HepG2 (cell line): ENCODE data around the gene SGTB. TPM values are rescaled to one million over a fixed set of nuclear protein-coding genes. Genes with fewer than 3 reads are reported as not detected.

Source experiments
- ATAC-seq: fragments of 200-7000 bp; cut with Tn5 transposase; 3 replicates; pipeline ENCODE4 v1.9.1; 2020; ENCODE audit warnings: mild to moderate bottlenecking, moderate library complexity
- BruUV-seq: library from RNA; stranded (reverse); fragments of 400-500 nt; replicated peaks from 2 replicates; lab custom pipeline; 2021; lab: Mats Ljungman, UMichigan
- CTCF ChIA-PET: fragments of 300-600 bp; formaldehyde crosslinking; extraction: SDS; loops from one replicate; lab custom pipeline; 2021; ENCODE audit warnings: low total read pairs, inconsistent platforms, low intra/inter-chr PET ratio; lab: Yijun Ruan, JAX
- POLR2A ChIA-PET: fragments of 350-600 bp; sonication (Branson Sonifier 250); formaldehyde crosslinking; loops from one replicate; lab custom pipeline; 2020; ENCODE audit warnings: antibody characterized with exemption, inconsistent platforms; lab: Yijun Ruan, JAX
- DNase-seq: peaks from one replicate; pipeline ENCODE4 v3.0.0-alpha.2; 2015; ENCODE audit warnings: low spot score
- FAIRE-seq: peaks from 3 replicates; lab custom pipeline; 2011; peaks lifted over from hg19 to GRCh38; lab: Jason Lieb, UNC
- H2AFZ ChIP-seq: one replicate; pipeline ENCODE4 v1.6.1; 2011; ENCODE audit warnings: low read length, inconsistent platforms
- H3K27ac ChIP-seq: fragments of 300-600 bp; 3 replicates; pipeline ENCODE4 v1.8.0; 2011; ENCODE audit warnings: mixed run types, mild to moderate bottlenecking, mixed read lengths, low read length, inconsistent platforms; ENCODE audit not compliant: insufficient read depth; ENCODE audit errors: extremely low read length
- H3K27me3 ChIP-seq, 2 experiments: fragments of 200-600 bp in 1 of 2; 2 replicates in 1 of 2; 3 replicates in 1 of 2; pipeline versions ENCODE4 v1.6.0 to v1.8.0; 2011; ENCODE audit warnings: low read length in 2 of 2, mild to moderate bottlenecking in 2 of 2, moderate library complexity in 2 of 2, inconsistent platforms in 1 of 2; ENCODE audit not compliant: insufficient read depth in 2 of 2, control insufficient read depth in 1 of 2
- H3K36me3 ChIP-seq, 2 experiments: fragments of 200-600 bp in 1 of 2; replicated peaks in 1 of 2; 2 replicates in 1 of 2; 3 replicates in 1 of 2; pipeline versions ENCODE4 v1.5.1 to v1.8.0; 2011; ENCODE audit warnings: low read length in 2 of 2, inconsistent platforms in 1 of 2; ENCODE audit not compliant: insufficient read depth in 2 of 2, control insufficient read depth in 1 of 2
- H3K4me1 ChIP-seq: 2 replicates; pipeline ENCODE4 v1.5.1; 2012; ENCODE audit warnings: low read length, inconsistent platforms; ENCODE audit not compliant: insufficient read depth
- H3K4me2 ChIP-seq: 2 replicates; pipeline ENCODE4 v1.6.0; 2011; ENCODE audit warnings: low read depth, low read length, inconsistent platforms
- H3K4me3 ChIP-seq, 3 experiments: fragments of 200-600 bp in 1 of 3; sonication (generic), shearing (Covaris generic) in 1 of 3; replicated peaks in 1 of 3; 2 replicates each; pipeline ENCODE4 v1.5.1; 2011 to 2016; ENCODE audit warnings: low read length in 3 of 3, inconsistent platforms in 2 of 3, low read depth in 2 of 3, mild to moderate bottlenecking in 2 of 3, control low read depth in 1 of 3, mixed read lengths in 1 of 3; ENCODE audit not compliant: insufficient read depth in 1 of 3
- H3K79me2 ChIP-seq: one replicate; pipeline ENCODE4 v1.6.1; 2011; ENCODE audit warnings: low read length, inconsistent platforms; ENCODE audit not compliant: insufficient read depth
- H3K9ac ChIP-seq: 2 replicates; pipeline ENCODE4 v1.6.0; 2011; ENCODE audit warnings: mild to moderate bottlenecking, low read depth, low read length, inconsistent platforms; ENCODE audit not compliant: insufficient read depth
- H3K9me3 ChIP-seq: 2 replicates; pipeline ENCODE4 v1.5.1; 2012; ENCODE audit warnings: mild to moderate bottlenecking, low read length
- H4K20me1 ChIP-seq: 2 replicates; pipeline ENCODE4 v1.6.0; 2011; ENCODE audit warnings: inconsistent platforms, mild to moderate bottlenecking, low read length, moderate library complexity; ENCODE audit not compliant: insufficient read depth
- AGO2 ChIP-seq: fragments of 200-400 bp; formaldehyde crosslinking; optimal IDR thresholded peaks from 2 replicates; pipeline ENCODE3; 2017; ENCODE audit warnings: mild to moderate bottlenecking, low read depth, low read length, moderate library complexity
- CCAR2 ChIP-seq: fragments of 200-400 bp; formaldehyde crosslinking; optimal IDR thresholded peaks from 2 replicates; pipeline ENCODE3; 2018; ENCODE audit warnings: low read depth, mild to moderate bottlenecking, low read length, moderate library complexity
- ELF1 ChIP-seq: sonication (generic); formaldehyde crosslinking; IDR thresholded peaks from 2 replicates; pipeline ENCODE4 v1.4.0; 2020; ENCODE audit warnings: missing genetic modification reagents
- HNF4A ChIP-seq: sonication (generic); formaldehyde crosslinking; IDR thresholded peaks from 2 replicates; pipeline ENCODE4 v1.4.0; 2020; ENCODE audit warnings: missing genetic modification reagents
- KLF6 ChIP-seq: IDR thresholded peaks from 2 replicates; pipeline ENCODE4 v1.8.0; 2016; ENCODE audit warnings: missing biosample characterization, missing genetic modification reagents
- PHF20 ChIP-seq: sonication (generic); formaldehyde crosslinking; IDR thresholded peaks from 2 replicates; pipeline ENCODE4 v1.5.0; 2020; ENCODE audit warnings: mild to moderate bottlenecking, missing genetic modification reagents
- SIN3B ChIP-seq: fragments of 150-350 bp; IDR thresholded peaks from 2 replicates; pipeline ENCODE4 v1.6.1; 2014; ENCODE audit warnings: low read length
- SNAPC5 ChIP-seq: sonication (generic); formaldehyde crosslinking; IDR thresholded peaks from 2 replicates; pipeline ENCODE4 v1.8.1; 2023; ENCODE audit warnings: mild to moderate bottlenecking, missing genetic modification reagents, borderline replicate concordance
- SNRNP70 ChIP-seq: fragments of 200-400 bp; formaldehyde crosslinking; IDR thresholded peaks from 2 replicates; pipeline ENCODE4 v1.6.1; 2017; ENCODE audit warnings: mild to moderate bottlenecking, low read depth, low read length, moderate library complexity
- SRF ChIP-seq: IDR thresholded peaks from 2 replicates; pipeline ENCODE4 v1.6.1; 2011; ENCODE audit warnings: mild to moderate bottlenecking, low read depth, low read length, moderate library complexity
- SRY ChIP-seq: sonication (generic); formaldehyde crosslinking; IDR thresholded peaks from 2 replicates; pipeline ENCODE4 v1.8.0; 2022; ENCODE audit warnings: mild to moderate bottlenecking, missing genetic modification reagents
- YEATS2 ChIP-seq: sonication (generic); formaldehyde crosslinking; IDR thresholded peaks from 2 replicates; pipeline ENCODE4 v1.4.0; 2020; ENCODE audit warnings: missing genetic modification reagents, borderline replicate concordance
- ZNF256 ChIP-seq: sonication (generic); formaldehyde crosslinking; conservative IDR thresholded peaks from 2 replicates; pipeline ENCODE4 v1.4.0; 2020; ENCODE audit warnings: missing genetic modification reagents
- ZNF543 ChIP-seq: sonication (generic); formaldehyde crosslinking; IDR thresholded peaks from 2 replicates; pipeline ENCODE4 v1.4.0; 2020; ENCODE audit warnings: mild to moderate bottlenecking, missing genetic modification reagents
- ZNF556 ChIP-seq: sonication (generic); formaldehyde crosslinking; IDR thresholded peaks from 2 replicates; pipeline ENCODE4 v1.4.0; 2020; ENCODE audit warnings: mild to moderate bottlenecking, missing genetic modification reagents, borderline replicate concordance
- WGBS: methylation state at CpG from one replicate; pipeline ENCODE4 v1.1.6; 2017; ENCODE audit warnings: low lambda C conversion rate; 5-methylcytosine and 5-hydroxymethylcytosine counted together
- in situ Hi-C: cut with HindIII; loops from 2 replicates; pipeline ENCODE4 v1.10.0; 2017; ENCODE audit warnings: low pct_unique_long_range_greater_than_20kb; ENCODE audit not compliant: extremely low pct_ligation_motif_present
- intact Hi-C: fragments of 100-400 bp; cut with micrococcal nuclease; formaldehyde crosslinking; loops from one replicate; pipeline ENCODE4 v1.10.0; 2022; ENCODE audit not compliant: unreplicated experiment
- polyA plus RNA-seq, 8 experiments: library from polyadenylated mRNA; depleted of rRNA in 3 of 8; stranded (reverse) in 7 of 8; unstranded in 1 of 8; fragments of >200 nt; fragmentation: Illumina TruSeq in 4 of 8; extraction: Trizol in 4 of 8; gene quantifications; 2 replicates each; pipeline versions ENCODE4 v1.2.1 to v1.2.3, GENCODE V29; 2011 to 2016; ENCODE audit warnings: low read depth in 4 of 8, missing spikeins in 1 of 8, mixed read lengths in 1 of 8; ENCODE audit not compliant: insufficient read depth in 1 of 8
- total RNA-seq, 5 experiments: library from RNA; depleted of rRNA; stranded (reverse); fragments of >200 nt; fragmentation: Illumina TruSeq; extraction: Trizol; gene quantifications; 2 replicates each; pipeline ENCODE4 v1.2.3, GENCODE V29; 2016; ENCODE audit warnings: low read depth in 1 of 5
- TF ChIP-seq, protein P1 (sequence below): sonication (generic); formaldehyde crosslinking; IDR thresholded peaks from 2 replicates; pipeline ENCODE4 v1.4.0; 2020; ENCODE audit warnings: mild to moderate bottlenecking, missing genetic modification reagents
- TF ChIP-seq, protein P2 (sequence below): sonication (generic); formaldehyde crosslinking; IDR thresholded peaks from 2 replicates; pipeline ENCODE4 v1.4.0; 2020; ENCODE audit warnings: missing genetic modification reagents, mild to moderate bottlenecking, borderline replicate concordance

The SGTB gene
- total and polyA plus RNA-seq, 2 of the 13 experiments (the other 11 are each of a cell fraction or from before 2014, with no cell fraction given): 5.2 to 11.2 TPM

DNA sequence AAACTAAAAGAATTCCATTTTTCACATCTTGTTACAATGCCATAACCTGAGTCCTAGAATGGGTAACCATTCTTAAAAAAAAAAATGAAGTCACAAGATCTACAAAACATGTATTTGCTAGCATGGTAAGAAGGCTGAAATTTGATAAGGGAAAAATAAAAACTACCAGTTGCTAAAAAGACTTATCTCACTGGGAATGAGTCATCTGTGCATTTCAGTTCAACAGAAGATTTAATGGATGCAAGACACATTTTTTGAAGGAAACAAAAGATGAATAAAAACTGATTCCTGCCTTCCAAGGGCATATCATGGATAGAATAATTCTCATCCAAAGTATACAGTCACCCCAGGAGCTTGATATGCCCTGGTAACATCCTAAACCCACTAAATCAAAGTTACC, 47.2 kb downstream of the SGTB start:
- FAIRE-seq: no peak
- no peaks in the 10 kb centered on the region for H3K4me1 ChIP-seq
- H3K27ac ChIP-seq: no peak overlapping the region
- no peak overlapping the region for H3K4me3 ChIP-seq
- TF ChIP-seq SNAPC5: no peak
- TF ChIP-seq SRF: no peak
- TF ChIP-seq, protein P1, sequence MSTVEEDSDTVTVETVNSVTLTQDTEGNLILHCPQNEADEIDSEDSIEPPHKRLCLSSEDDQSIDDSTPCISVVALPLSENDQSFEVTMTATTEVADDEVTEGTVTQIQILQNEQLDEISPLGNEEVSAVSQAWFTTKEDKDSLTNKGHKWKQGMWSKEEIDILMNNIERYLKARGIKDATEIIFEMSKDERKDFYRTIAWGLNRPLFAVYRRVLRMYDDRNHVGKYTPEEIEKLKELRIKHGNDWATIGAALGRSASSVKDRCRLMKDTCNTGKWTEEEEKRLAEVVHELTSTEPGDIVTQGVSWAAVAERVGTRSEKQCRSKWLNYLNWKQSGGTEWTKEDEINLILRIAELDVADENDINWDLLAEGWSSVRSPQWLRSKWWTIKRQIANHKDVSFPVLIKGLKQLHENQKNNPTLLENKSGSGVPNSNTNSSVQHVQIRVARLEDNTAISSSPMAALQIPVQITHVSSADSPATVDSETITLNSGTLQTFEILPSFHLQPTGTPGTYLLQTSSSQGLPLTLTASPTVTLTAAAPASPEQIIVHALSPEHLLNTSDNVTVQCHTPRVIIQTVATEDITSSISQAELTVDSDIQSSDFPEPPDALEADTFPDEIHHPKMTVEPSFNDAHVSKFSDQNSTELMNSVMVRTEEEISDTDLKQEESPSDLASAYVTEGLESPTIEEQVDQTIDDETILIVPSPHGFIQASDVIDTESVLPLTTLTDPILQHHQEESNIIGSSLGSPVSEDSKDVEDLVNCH (CRISPR knock-in tag): no peak
- TF ChIP-seq ELF1 (CRISPR knock-in tag): no peak
- no peak for TF ChIP-seq ZNF543 (CRISPR knock-in tag)
- no peak overlapping the region for H3K9ac ChIP-seq
- H3K9me3 ChIP-seq: no peaks in the 10 kb centered on the region
- intact Hi-C loops: no loop called here
- in situ Hi-C loops: no loop called here
- H3K36me3 ChIP-seq: peaks cover 1 to 36% of the 10 kb centered on the region in 2 experiments; a peak in 3 of 5 replicates
- BruUV-seq: no TSS peak
- no peak overlapping the region for H3K4me2 ChIP-seq
- no peak overlapping the region for H2AFZ ChIP-seq
- no peak for DNase-seq
- no peaks in the 10 kb centered on the region for H3K27me3 ChIP-seq
- no peak for ATAC-seq
- no peaks in the 10 kb centered on the region for H4K20me1 ChIP-seq
- POLR2A ChIA-PET: no interaction called here
- no peaks in the 10 kb centered on the region for H3K79me2 ChIP-seq
- CTCF ChIA-PET: no interaction called here

- no peak overlapping the region for H2AFZ ChIP-seq
- FAIRE-seq (no peak), DNase-seq (no peak), ATAC-seq (no peak)
- no peak overlapping the region for H3K4me2 ChIP-seq
- no peak overlapping the region for H3K27ac ChIP-seq
- H3K9me3 ChIP-seq: no peaks in the 10 kb centered on the region
- BruUV-seq: no TSS peak
- ChIA-PET POLR2A (no interaction called here), CTCF (no interaction called here)
- no peaks in the 10 kb centered on the region for H4K20me1 ChIP-seq
- peaks cover 1 to 40% of the 10 kb centered on the region in 2 experiments; a peak in 3 of 5 replicates for H3K36me3 ChIP-seq
- H3K79me2 ChIP-seq: no peaks in the 10 kb centered on the region
- in situ Hi-C loops: no loop called here
- no peaks in the 10 kb centered on the region for H3K27me3 ChIP-seq
- H3K4me1 ChIP-seq: no peaks in the 10 kb centered on the region
- 95% methylated on average over 1 of the region's 1 CpG for WGBS
- no peak overlapping the region for H3K9ac ChIP-seq
- intact Hi-C loops: no loop called here
- H3K4me3 ChIP-seq: no peak overlapping the region
- TF ChIP-seq YEATS2 (CRISPR knock-in tag) (no peak), SIN3B (no peak), ZNF556 (CRISPR knock-in tag) (no peak), SRY (CRISPR knock-in tag) (no peak), AGO2 (no peak), CCAR2 (no peak), ZNF256 (no peak), KLF6 (CRISPR knock-in tag) (no peak), PHF20 (no peak), HNF4A (CRISPR knock-in tag) (no peak), SNRNP70 (no peak)
- TF ChIP-seq, protein P2, sequence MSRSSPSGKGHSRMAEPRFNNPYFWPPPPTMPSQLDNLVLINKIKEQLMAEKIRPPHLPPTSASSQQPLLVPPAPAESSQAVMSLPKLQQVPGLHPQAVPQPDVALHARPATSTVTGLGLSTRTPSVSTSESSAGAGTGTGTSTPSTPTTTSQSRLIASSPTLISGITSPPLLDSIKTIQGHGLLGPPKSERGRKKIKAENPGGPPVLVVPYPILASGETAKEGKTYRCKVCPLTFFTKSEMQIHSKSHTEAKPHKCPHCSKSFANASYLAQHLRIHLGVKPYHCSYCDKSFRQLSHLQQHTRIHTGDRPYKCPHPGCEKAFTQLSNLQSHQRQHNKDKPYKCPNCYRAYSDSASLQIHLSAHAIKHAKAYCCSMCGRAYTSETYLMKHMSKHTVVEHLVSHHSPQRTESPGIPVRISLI (CRISPR knock-in tag): no peak
Observed at GRCh38 chr5:65672796-65673195, 49.1 kb downstream of the SGTB start.
